Neural crest cell (in vitro differentiated cells): Measurements from ENCODE around the gene NOL4L. TPM values are rescaled to one million over a fixed set of nuclear protein-coding genes. Genes with fewer than 3 reads are reported as not detected.
A peak's percentile ranks its signal among the peaks of the same experiment; 100 is the strongest.

Source experiments
- DNase-seq: peaks from one replicate; pipeline ENCODE4 v3.0.0; 2021; ENCODE audit warnings: low read depth, mixed read lengths, low spot score
- H3K27ac Mint-ChIP-seq: one replicate; pipeline ENCODE4 v1.8.0; 2021; ENCODE audit warnings: mild to moderate bottlenecking, mixed read lengths; ENCODE audit not compliant: unreplicated experiment
- H3K27me3 Mint-ChIP-seq: 2 replicates; pipeline ENCODE4 v1.8.0; 2021; ENCODE audit warnings: low read depth, mild to moderate bottlenecking, mixed read lengths
- H3K36me3 Mint-ChIP-seq: 2 replicates; pipeline ENCODE4 v1.8.0; 2021; ENCODE audit warnings: low read depth, mild to moderate bottlenecking, mixed read lengths
- H3K4me1 Mint-ChIP-seq: 2 replicates; pipeline ENCODE4 v1.8.0; 2021; ENCODE audit warnings: mixed read lengths
- H3K4me3 Mint-ChIP-seq: one replicate; pipeline ENCODE4 v1.8.0; 2021; ENCODE audit warnings: mild to moderate bottlenecking, mixed read lengths
- H3K9me3 Mint-ChIP-seq: 2 replicates; pipeline ENCODE4 v1.8.0; 2021; ENCODE audit warnings: mixed read lengths
- CTCF ChIP-seq: fragments of 200-600 bp; sonication (generic); conservative IDR thresholded peaks from 2 replicates; pipeline ENCODE4 v1.5.0; 2021; ENCODE audit warnings: antibody characterized with exemption, mild to moderate bottlenecking
- total RNA-seq: library from RNA; stranded (reverse); gene quantifications from 2 replicates; pipeline ENCODE4 v1.2.1, GENCODE V29; 2021

NOL4L gene
- total RNA-seq, 1 donor from 2014 or later: 52.3 TPM

DNA sequence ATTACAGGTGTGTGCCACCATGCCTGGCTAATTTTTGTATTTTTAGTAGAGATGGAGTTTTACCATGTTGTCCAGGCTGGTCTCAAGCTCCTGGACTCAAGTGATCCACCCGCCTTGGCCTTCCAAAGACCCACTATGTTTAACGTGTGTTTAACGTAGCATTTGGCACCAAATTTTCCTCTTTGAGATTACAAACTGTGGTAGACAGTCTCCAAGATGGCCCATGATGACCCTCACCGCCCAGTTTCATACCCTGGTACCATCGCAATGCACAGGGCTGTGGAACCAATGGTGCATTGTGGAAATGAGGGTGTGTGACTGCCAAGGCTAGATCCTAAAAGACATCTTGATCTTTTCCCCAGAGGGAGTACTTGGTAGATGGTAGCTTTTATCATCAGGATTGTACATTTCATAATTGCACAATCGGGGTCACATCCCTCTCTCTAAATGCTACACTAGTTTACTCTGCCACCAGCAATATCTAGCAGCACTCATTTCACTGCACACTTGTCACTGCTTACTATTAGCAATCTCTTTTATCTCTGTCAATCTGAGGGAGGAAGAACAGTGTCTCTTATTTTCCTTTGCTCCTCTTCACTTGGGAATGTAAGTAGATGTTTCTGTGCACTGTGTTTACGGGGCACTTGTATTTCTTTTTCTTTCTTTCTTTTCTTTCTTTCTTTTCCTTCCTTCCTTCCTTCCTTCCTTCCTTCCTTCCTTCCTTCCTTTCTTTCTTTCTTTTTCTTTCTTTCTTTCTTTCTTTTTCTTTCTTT lies 96.9 kb downstream of the NOL4L start:
- peaks cover 25% of the 10 kb centered on the region for H3K4me1 Mint-ChIP-seq
- H3K27me3 Mint-ChIP-seq: peaks cover 6% of the 10 kb centered on the region
- H3K36me3 Mint-ChIP-seq: no peaks in the 10 kb centered on the region
- H3K27ac Mint-ChIP-seq: no peak overlapping the region
- H3K4me3 Mint-ChIP-seq: no peak overlapping the region
- H3K9me3 Mint-ChIP-seq: peaks cover 2% of the 10 kb centered on the region
- TF ChIP-seq CTCF: no peak
- no peak for DNase-seq

GRCh38 chr20:32487381-32487780 lies 97.8 kb downstream of the NOL4L start:
- Mint-ChIP-seq H3K4me3 (peak overlapping the region; percentile 21), H3K36me3 (no peaks in the 10 kb centered on the region), H3K9me3 (peaks cover 2% of the 10 kb centered on the region), H3K27ac (no peak overlapping the region), H3K4me1 (peaks cover 20% of the 10 kb centered on the region), H3K27me3 (peaks cover 6% of the 10 kb centered on the region)
- no peak for TF ChIP-seq CTCF
- no peak for DNase-seq

DNA sequence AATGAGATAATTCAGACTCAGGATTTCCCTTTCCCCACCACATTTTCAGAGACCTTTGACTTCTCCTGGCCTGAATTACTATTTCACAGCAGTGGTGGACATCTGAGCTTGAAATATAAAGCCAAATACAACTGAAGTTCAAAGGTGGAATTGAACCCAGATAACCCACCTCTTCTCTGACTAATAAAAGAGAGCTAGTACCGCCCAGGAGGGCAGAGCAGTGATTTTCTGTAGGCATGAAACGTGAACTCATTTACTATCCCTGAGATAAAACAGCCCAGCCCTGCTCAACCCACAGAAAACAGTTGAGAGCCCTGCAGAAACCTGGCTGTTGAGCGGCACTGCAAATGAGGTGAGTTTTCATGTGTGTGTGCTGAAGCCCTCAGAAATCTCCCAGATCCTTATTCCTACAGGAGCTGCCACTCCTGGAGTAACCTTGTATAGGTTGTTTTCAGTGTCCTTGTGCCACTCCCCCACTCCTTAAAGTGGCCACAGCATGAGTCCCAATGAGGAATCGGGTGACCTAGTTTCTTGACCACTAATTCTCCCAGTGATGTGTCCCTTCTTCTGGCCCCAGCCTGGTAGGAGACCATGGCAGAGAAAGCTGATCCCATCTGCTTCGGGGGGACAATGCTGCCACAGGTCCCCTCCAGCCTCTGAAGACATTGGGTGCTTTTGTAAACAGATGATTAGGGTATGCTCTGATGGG lies 99.2 kb downstream of the NOL4L start:
- TF ChIP-seq CTCF: no peak
- peaks cover 6% of the 10 kb centered on the region for H3K27me3 Mint-ChIP-seq
- H3K27ac Mint-ChIP-seq: no peak overlapping the region
- H3K4me3 Mint-ChIP-seq: peak overlapping the region; percentile 93
- DNase-seq: no peak
- peaks cover 28% of the 10 kb centered on the region for H3K4me1 Mint-ChIP-seq
- no peaks in the 10 kb centered on the region for H3K36me3 Mint-ChIP-seq
- peaks cover 2% of the 10 kb centered on the region for H3K9me3 Mint-ChIP-seq

- H3K9me3 Mint-ChIP-seq: peaks cover 2% of the 10 kb centered on the region
- peak; percentile 81 for DNase-seq
- H3K36me3 Mint-ChIP-seq: no peaks in the 10 kb centered on the region
- peaks cover 6% of the 10 kb centered on the region for H3K27me3 Mint-ChIP-seq
- H3K4me3 Mint-ChIP-seq: peak overlapping the region; percentile 93
- H3K4me1 Mint-ChIP-seq: peaks cover 35% of the 10 kb centered on the region
- H3K27ac Mint-ChIP-seq: peak overlapping the region; percentile 97
- peak; percentile 90 for TF ChIP-seq CTCF
These were observed 100.0 kb downstream of the NOL4L start for GRCh38 chr20:32484958-32485769.

- H3K4me1 Mint-ChIP-seq: peaks cover 43% of the 10 kb centered on the region
- H3K9me3 Mint-ChIP-seq: peaks cover 2% of the 10 kb centered on the region
- peak overlapping the region; percentile 97 for H3K27ac Mint-ChIP-seq
- no peak for TF ChIP-seq CTCF
- H3K4me3 Mint-ChIP-seq: peak overlapping the region; percentile 93
- no peaks in the 10 kb centered on the region for H3K36me3 Mint-ChIP-seq
- DNase-seq: peak; percentile 72
- H3K27me3 Mint-ChIP-seq: peaks cover 6% of the 10 kb centered on the region
These were observed 100.7 kb downstream of the NOL4L start for GRCh38 chr20:32484225-32484957.
